ENCODE data around the gene MED27.

DNA sequence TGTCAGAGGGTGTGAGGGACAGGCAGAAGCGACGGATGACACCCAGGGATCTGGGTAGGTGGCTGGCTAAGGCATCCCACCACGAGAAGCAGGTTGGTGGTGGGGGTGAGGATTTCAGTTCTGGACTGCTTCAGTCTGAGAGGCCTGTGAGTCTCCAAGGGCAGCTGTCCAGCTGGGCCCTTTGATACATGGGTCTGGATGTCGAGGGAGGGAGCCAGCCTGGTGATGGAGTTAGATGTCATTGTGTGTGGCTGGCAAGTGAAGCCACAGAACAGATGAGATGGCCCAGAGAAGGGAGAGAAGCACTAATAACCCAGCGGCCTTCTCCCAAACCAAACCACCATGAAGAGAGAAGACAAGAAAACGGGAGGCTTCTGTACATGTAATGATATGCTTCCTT is 11.1 kb downstream of the MED27 start:
- TF ChIP-seq, protein P1, sequence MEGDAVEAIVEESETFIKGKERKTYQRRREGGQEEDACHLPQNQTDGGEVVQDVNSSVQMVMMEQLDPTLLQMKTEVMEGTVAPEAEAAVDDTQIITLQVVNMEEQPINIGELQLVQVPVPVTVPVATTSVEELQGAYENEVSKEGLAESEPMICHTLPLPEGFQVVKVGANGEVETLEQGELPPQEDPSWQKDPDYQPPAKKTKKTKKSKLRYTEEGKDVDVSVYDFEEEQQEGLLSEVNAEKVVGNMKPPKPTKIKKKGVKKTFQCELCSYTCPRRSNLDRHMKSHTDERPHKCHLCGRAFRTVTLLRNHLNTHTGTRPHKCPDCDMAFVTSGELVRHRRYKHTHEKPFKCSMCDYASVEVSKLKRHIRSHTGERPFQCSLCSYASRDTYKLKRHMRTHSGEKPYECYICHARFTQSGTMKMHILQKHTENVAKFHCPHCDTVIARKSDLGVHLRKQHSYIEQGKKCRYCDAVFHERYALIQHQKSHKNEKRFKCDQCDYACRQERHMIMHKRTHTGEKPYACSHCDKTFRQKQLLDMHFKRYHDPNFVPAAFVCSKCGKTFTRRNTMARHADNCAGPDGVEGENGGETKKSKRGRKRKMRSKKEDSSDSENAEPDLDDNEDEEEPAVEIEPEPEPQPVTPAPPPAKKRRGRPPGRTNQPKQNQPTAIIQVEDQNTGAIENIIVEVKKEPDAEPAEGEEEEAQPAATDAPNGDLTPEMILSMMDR (IDR thresholded peaks at IDR 0.05) = no peak
- no peak for TF ChIP-seq POLR2A (IDR thresholded peaks at IDR 0.05)
- TF ChIP-seq POLR2AphosphoS5 (IDR thresholded peaks at IDR 0.05) = no peak

Data from sigmoid colon (tissue), 4 donors.